ENCODE results near the gene PDE4D. TPM values are rescaled to one million over a fixed set of nuclear protein-coding genes. Genes with fewer than 3 reads are reported as not detected.

Gene PDE4D
- total and polyA plus RNA-seq, 2 donors (not counting 1 experiment from before 2014, with no cell fraction given) = 14.9 to 171 TPM

DNA sequence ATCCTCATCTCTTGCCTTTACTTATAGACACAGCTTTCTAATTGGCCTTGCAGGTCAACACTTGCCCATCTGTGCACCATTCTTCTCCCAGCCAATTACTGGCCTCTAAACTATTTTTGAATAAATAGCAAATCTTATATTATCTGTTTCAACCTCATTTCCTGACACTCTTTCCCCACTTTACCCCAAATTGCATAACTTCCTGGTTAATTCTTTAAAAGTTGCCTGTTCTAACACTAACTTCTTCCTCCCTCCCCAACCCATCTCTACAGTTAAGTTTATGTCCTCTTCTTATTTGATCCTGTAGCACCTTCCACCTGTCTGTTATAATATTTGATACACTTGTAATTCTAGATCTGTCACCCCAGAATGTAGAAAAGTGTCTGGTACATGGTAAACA is 372.1 kb downstream of the PDE4D start:
- Histone ChIP-seq H3K4me2 (replicated peaks; ENCODE audit: low read depth, low read length, poor library complexity, severe bottlenecking) (no peak overlapping the region), H3K4me1 (ENCODE audit: control insufficient read depth in 2 of 2, insufficient read depth in 2 of 2, low read length in 2 of 2) (no peaks in the 10 kb centered on the region), H3K4me3 (ENCODE audit: control extremely low read depth in 1 of 5, extremely low read depth in 1 of 5, insufficient read depth in 1 of 5, low read depth in 2 of 5, low read length in 4 of 5) (no peak overlapping the region), H3K27ac (ENCODE audit: low read length in 2 of 2) (no peak overlapping the region), H3K79me2 (ENCODE audit: control insufficient read depth, insufficient read depth, low read length) (no peaks in the 10 kb centered on the region), H3K36me3 (replicated peaks in 1 of 2; ENCODE audit: control extremely low read depth in 1 of 2, control insufficient read depth in 1 of 2, extremely low read depth in 1 of 2, insufficient read depth in 2 of 2, low read length in 1 of 2) (no peaks in the 10 kb centered on the region), H3K9ac (ENCODE audit: low read length) (no peak overlapping the region), H3K27me3 (replicated peaks in 1 of 4; ENCODE audit: control extremely low read depth in 1 of 4, control insufficient read depth in 3 of 4, insufficient read depth in 4 of 4, low read length in 3 of 4) (no peaks in the 10 kb centered on the region), H2AFZ (ENCODE audit: insufficient read depth, low read depth, low read length, poor library complexity, severe bottlenecking) (no peak overlapping the region), H3K9me3 (ENCODE audit: control extremely low read depth in 1 of 3, control insufficient read depth in 2 of 3, insufficient read depth in 1 of 3, low read length in 2 of 3) (peaks cover 0 to 11% (median 7%) of the 10 kb centered on the region in 3 donors), H4K20me1 (ENCODE audit: control insufficient read depth, insufficient read depth, low read length, poor library complexity, severe bottlenecking) (no peaks in the 10 kb centered on the region)
- H3K4me1 Mint-ChIP-seq = peaks cover 3% of the 10 kb centered on the region
- ChIA-PET CTCF (interaction anchor here (1.6 to 2.1 kb wide), 2 partner anchors 15 to 129 kb away, joined by 3 to 4 read pairs; no protein-coding TSS in a partner anchor), POLR2A (no interaction called here)
- H3K27me3 Mint-ChIP-seq = no peaks in the 10 kb centered on the region
- ATAC-seq (ENCODE audit: low read depth) (no peak), DNase-seq (no peak)
- TF ChIP-seq CTCF (IDR thresholded peaks at IDR 0.05) = no peak
- TF ChIP-seq EZH2 (IDR thresholded peaks at IDR 0.05; ENCODE audit: borderline replicate concordance, insufficient read depth, low read depth, low read length, poor library complexity, severe bottlenecking) = no peak
- H3K4me3 Mint-ChIP-seq = no peak overlapping the region
- peaks cover 2% of the 10 kb centered on the region for H3K9me3 Mint-ChIP-seq (ENCODE audit: insufficient read depth)
- intact Hi-C loops (cut with micrococcal nuclease) = no loop called here
- H3K27ac Mint-ChIP-seq = no peak overlapping the region

- Histone ChIP-seq H3K9ac (ENCODE audit: low read length) (no peak overlapping the region), H3K4me3 (ENCODE audit: control extremely low read depth in 1 of 5, extremely low read depth in 1 of 5, insufficient read depth in 1 of 5, low read depth in 2 of 5, low read length in 4 of 5) (no peak overlapping the region), H3K79me2 (ENCODE audit: control insufficient read depth, insufficient read depth, low read length) (no peaks in the 10 kb centered on the region), H4K20me1 (ENCODE audit: control insufficient read depth, insufficient read depth, low read length, poor library complexity, severe bottlenecking) (no peaks in the 10 kb centered on the region), H3K27me3 (replicated peaks in 1 of 4; ENCODE audit: control extremely low read depth in 1 of 4, control insufficient read depth in 3 of 4, insufficient read depth in 4 of 4, low read length in 3 of 4) (no peaks in the 10 kb centered on the region), H3K36me3 (replicated peaks in 1 of 2; ENCODE audit: control extremely low read depth in 1 of 2, control insufficient read depth in 1 of 2, extremely low read depth in 1 of 2, insufficient read depth in 2 of 2, low read length in 1 of 2) (no peaks in the 10 kb centered on the region), H3K9me3 (ENCODE audit: control extremely low read depth in 1 of 3, control insufficient read depth in 2 of 3, insufficient read depth in 1 of 3, low read length in 2 of 3) (peaks cover 0 to 10% (median 0%) of the 10 kb centered on the region in 3 donors), H3K27ac (ENCODE audit: low read length in 2 of 2) (no peak overlapping the region), H3K4me2 (replicated peaks; ENCODE audit: low read depth, low read length, poor library complexity, severe bottlenecking) (no peak overlapping the region), H3K4me1 (ENCODE audit: control insufficient read depth in 2 of 2, insufficient read depth in 2 of 2, low read length in 2 of 2) (no peaks in the 10 kb centered on the region), H2AFZ (ENCODE audit: insufficient read depth, low read depth, low read length, poor library complexity, severe bottlenecking) (no peak overlapping the region)
- Mint-ChIP-seq H3K27ac (no peak overlapping the region), H3K4me1 (no peaks in the 10 kb centered on the region), H3K27me3 (no peaks in the 10 kb centered on the region), H3K9me3 (ENCODE audit: insufficient read depth) (peaks cover 2% of the 10 kb centered on the region), H3K4me3 (no peak overlapping the region)
- WGBS (ENCODE audit: insufficient coverage) = 94% methylated on average over 5 of the region's 5 CpGs
- ChIA-PET POLR2A (no interaction called here), CTCF (no interaction called here)
- ATAC-seq (ENCODE audit: low read depth) (no peak), DNase-seq (no peak)
- intact Hi-C loops (cut with micrococcal nuclease) = no loop called here
- TF ChIP-seq EZH2 (IDR thresholded peaks at IDR 0.05; ENCODE audit: borderline replicate concordance, insufficient read depth, low read depth, low read length, poor library complexity, severe bottlenecking) = no peak
- TF ChIP-seq CTCF (IDR thresholded peaks at IDR 0.05) = no peak
Observed at GRCh38 chr5:59519338-59519737, 374.2 kb downstream of the PDE4D start.
